ENCODE measurements around the gene PTPRR. TPM values are rescaled to one million over a fixed set of nuclear protein-coding genes. Genes with fewer than 3 reads are reported as not detected.

Gene PTPRR
- total RNA-seq, 1 experiment from 2014 or later = 1.3 TPM

GRCh38 chr12:70788774-70789173 is 131.8 kb downstream of the PTPRR start:
- intact Hi-C loops (cut with micrococcal nuclease; ENCODE audit: unreplicated experiment) = no loop called here
- no peaks in the 10 kb centered on the region for H3K9me3 ChIP-seq
- POLR2A ChIA-PET = no interaction called here
- no peak for DNase-seq
- H3K4me1 Mint-ChIP-seq (ENCODE audit: low read depth, unreplicated experiment) = no peaks in the 10 kb centered on the region
- TF ChIP-seq CTCF (IDR thresholded peaks at IDR 0.05; ENCODE audit: insufficient read depth in 1 of 2, low read depth in 1 of 2, low read length in 1 of 2, severe bottlenecking in 1 of 2, unreplicated experiment in 1 of 2) = no peak
- CTCF ChIA-PET = no interaction called here
- BruUV-seq (replicated peaks) = no TSS peak
- H3K27me3 Mint-ChIP-seq (ENCODE audit: insufficient read depth, unreplicated experiment) = no peaks in the 10 kb centered on the region
- no peaks in the 10 kb centered on the region for H3K27me3 ChIP-seq (replicated peaks; ENCODE audit: control insufficient read depth, insufficient read depth, low read length)
- no peak overlapping the region for H3K4me3 ChIP-seq (ENCODE audit: low read depth, low read length)
- no peaks in the 10 kb centered on the region for H3K36me3 ChIP-seq (ENCODE audit: control insufficient read depth, insufficient read depth, low read length)
- H3K4me1 ChIP-seq = no peaks in the 10 kb centered on the region
- no peaks in the 10 kb centered on the region for H3K36me3 Mint-ChIP-seq (ENCODE audit: insufficient read depth, unreplicated experiment)
- H3K27ac Mint-ChIP-seq (ENCODE audit: unreplicated experiment) = no peak overlapping the region
- peaks cover 12% of the 10 kb centered on the region for H3K9me3 Mint-ChIP-seq (ENCODE audit: unreplicated experiment)
- H3K4me3 Mint-ChIP-seq (ENCODE audit: unreplicated experiment) = no peak overlapping the region

- Mint-ChIP-seq H3K4me3 (ENCODE audit: unreplicated experiment) (no peak overlapping the region), H3K27ac (ENCODE audit: unreplicated experiment) (no peak overlapping the region), H3K27me3 (ENCODE audit: insufficient read depth, unreplicated experiment) (no peaks in the 10 kb centered on the region), H3K36me3 (ENCODE audit: insufficient read depth, unreplicated experiment) (no peaks in the 10 kb centered on the region), H3K9me3 (ENCODE audit: unreplicated experiment) (peaks cover 12% of the 10 kb centered on the region), H3K4me1 (ENCODE audit: low read depth, unreplicated experiment) (no peaks in the 10 kb centered on the region)
- intact Hi-C loops (cut with micrococcal nuclease; ENCODE audit: unreplicated experiment) = no loop called here
- no peaks in the 10 kb centered on the region for H3K4me1 ChIP-seq
- H3K9me3 ChIP-seq = no peaks in the 10 kb centered on the region; the same call in 1 of the 2 replicates
- TF ChIP-seq CTCF (IDR thresholded peaks at IDR 0.05; ENCODE audit: insufficient read depth in 1 of 2, low read depth in 1 of 2, low read length in 1 of 2, severe bottlenecking in 1 of 2, unreplicated experiment in 1 of 2) = no peak
- no peak overlapping the region for H3K4me3 ChIP-seq (ENCODE audit: low read depth, low read length)
- no peaks in the 10 kb centered on the region for H3K27me3 ChIP-seq (replicated peaks; ENCODE audit: control insufficient read depth, insufficient read depth, low read length)
- DNase-seq = no peak
- ChIA-PET CTCF (no interaction called here), POLR2A (no interaction called here)
- no TSS peak for BruUV-seq (replicated peaks)
- no peaks in the 10 kb centered on the region for H3K36me3 ChIP-seq (ENCODE audit: control insufficient read depth, insufficient read depth, low read length)
These were observed 132.9 kb downstream of the PTPRR start for GRCh38 chr12:70787612-70788011.

GRCh38 chr12:70785896-70786295 is 134.6 kb downstream of the PTPRR start:
- intact Hi-C loops (cut with micrococcal nuclease; ENCODE audit: unreplicated experiment) = no loop called here

More at GRCh38 chr12:70785896-70786295, 134.6 kb downstream of the PTPRR start:
- ChIA-PET CTCF (no interaction called here), POLR2A (no interaction called here)
- DNase-seq = no peak
- no peaks in the 10 kb centered on the region for H3K36me3 ChIP-seq (ENCODE audit: control insufficient read depth, insufficient read depth, low read length)
- H3K4me3 Mint-ChIP-seq (ENCODE audit: unreplicated experiment) = no peak overlapping the region
- no peak overlapping the region for H3K4me3 ChIP-seq (ENCODE audit: low read depth, low read length)
- no peaks in the 10 kb centered on the region for H3K4me1 Mint-ChIP-seq (ENCODE audit: low read depth, unreplicated experiment)
- H3K36me3 Mint-ChIP-seq (ENCODE audit: insufficient read depth, unreplicated experiment) = no peaks in the 10 kb centered on the region
- BruUV-seq (replicated peaks) = no TSS peak
- H3K27me3 Mint-ChIP-seq (ENCODE audit: insufficient read depth, unreplicated experiment) = no peaks in the 10 kb centered on the region
- no peaks in the 10 kb centered on the region for H3K27me3 ChIP-seq (replicated peaks; ENCODE audit: control insufficient read depth, insufficient read depth, low read length)
- H3K4me1 ChIP-seq = no peaks in the 10 kb centered on the region
- no peak overlapping the region for H3K27ac Mint-ChIP-seq (ENCODE audit: unreplicated experiment)
- peaks cover 12% of the 10 kb centered on the region for H3K9me3 Mint-ChIP-seq (ENCODE audit: unreplicated experiment)
- H3K9me3 ChIP-seq = no peaks in the 10 kb centered on the region; the same call in 1 of the 2 replicates
- no peak for TF ChIP-seq CTCF (IDR thresholded peaks at IDR 0.05; ENCODE audit: insufficient read depth in 1 of 2, low read depth in 1 of 2, low read length in 1 of 2, severe bottlenecking in 1 of 2, unreplicated experiment in 1 of 2)
